GM23338 (cell line): Measurements from ENCODE around the gene GNAO1. TPM values are rescaled to one million over a fixed set of nuclear protein-coding genes. Genes with fewer than 3 reads are reported as not detected.

ENCODE experiments used
- ATAC-seq: fragments of 200-7000 bp; cut with Tn5 transposase; 3 replicates; pipeline ENCODE4 v1.9.1; 2020
- DNase-seq: peaks from one replicate; pipeline ENCODE4 v3.0.0-alpha.2; 2015; ENCODE audit warnings: low spot score
- H2AFZ ChIP-seq: fragments of 200-600 bp; sonication (generic); 2 replicates; pipeline ENCODE4 v1.8.0; 2016; ENCODE audit warnings: antibody characterized with exemption, mild to moderate bottlenecking, moderate library complexity
- H3F3A ChIP-seq: fragments of 200-600 bp; sonication (generic); replicated peaks from 2 replicates; pipeline ENCODE4 v1.8.0; 2017; ENCODE audit warnings: antibody characterized with exemption, mixed run types, low read depth
- H3K27ac ChIP-seq: fragments of 200-600 bp; sonication (generic); 2 replicates; pipeline ENCODE4 v1.6.1; 2016; ENCODE audit warnings: low read depth
- H3K27me3 ChIP-seq: fragments of 200-600 bp; sonication (generic); 2 replicates; pipeline ENCODE4 v1.8.0; 2016; ENCODE audit warnings: mild to moderate bottlenecking, mixed run types, moderate library complexity; ENCODE audit not compliant: insufficient read depth
- H3K36me3 ChIP-seq: fragments of 200-600 bp; sonication (generic); 2 replicates; pipeline ENCODE4 v1.8.0; 2016; ENCODE audit warnings: mild to moderate bottlenecking; ENCODE audit not compliant: insufficient read depth
- H3K4me1 ChIP-seq: fragments of 200-600 bp; sonication (generic); 2 replicates; pipeline ENCODE4 v1.8.0; 2016; ENCODE audit warnings: mild to moderate bottlenecking, moderate library complexity; ENCODE audit not compliant: insufficient read depth
- H3K4me2 ChIP-seq: fragments of 200-600 bp; sonication (generic); 2 replicates; pipeline ENCODE4 v1.7.1; 2017; ENCODE audit warnings: mixed run types
- H3K4me3 ChIP-seq: fragments of 200-600 bp; sonication (generic); 2 replicates; pipeline ENCODE4 v1.6.1; 2016; ENCODE audit warnings: mixed run types
- H3K79me2 ChIP-seq: fragments of 200-600 bp; sonication (generic); replicated peaks from 2 replicates; pipeline ENCODE4 v1.8.0; 2017; ENCODE audit warnings: mild to moderate bottlenecking; ENCODE audit not compliant: insufficient read depth
- H3K9me2 ChIP-seq: fragments of 200-600 bp; sonication (generic); 2 replicates; pipeline ENCODE4 v1.8.0; 2017; ENCODE audit not compliant: insufficient read depth
- H4K20me1 ChIP-seq: fragments of 200-600 bp; sonication (generic); replicated peaks from 2 replicates; pipeline ENCODE4 v1.8.0; 2017; ENCODE audit warnings: mild to moderate bottlenecking; ENCODE audit not compliant: insufficient read depth
- H3K27ac Mint-ChIP-seq: 2 replicates; pipeline ENCODE4 v1.8.0; 2020; ENCODE audit warnings: inconsistent platforms, mild to moderate bottlenecking, moderate library complexity, mixed read lengths
- H3K27me3 Mint-ChIP-seq: 3 replicates; pipeline ENCODE4 v1.8.0; 2022; ENCODE audit warnings: low read depth, mild to moderate bottlenecking, moderate library complexity, mixed read lengths, inconsistent platforms; ENCODE audit not compliant: insufficient read depth, poor library complexity
- H3K36me3 Mint-ChIP-seq: 3 replicates; pipeline ENCODE4 v1.8.0; 2021; ENCODE audit warnings: low read depth, mild to moderate bottlenecking, inconsistent platforms, moderate library complexity, mixed read lengths
- H3K4me1 Mint-ChIP-seq: 3 replicates; pipeline ENCODE4 v1.8.0; 2020; ENCODE audit warnings: mild to moderate bottlenecking, inconsistent platforms, mixed read lengths
- H3K4me3 Mint-ChIP-seq: 3 replicates; pipeline ENCODE4 v1.8.0; 2021; ENCODE audit warnings: moderate library complexity, mild to moderate bottlenecking, inconsistent platforms, mixed read lengths
- H3K9me3 Mint-ChIP-seq: 3 replicates; pipeline ENCODE4 v1.8.0; 2020; ENCODE audit warnings: moderate library complexity, mild to moderate bottlenecking, inconsistent platforms, mixed read lengths
- CREB1 ChIP-seq: fragments of 250-450 bp; sonication (Bioruptor Pico); IDR thresholded peaks from 2 replicates; pipeline ENCODE4 v1.5.0; 2020; ENCODE audit warnings: low read depth, mild to moderate bottlenecking, moderate library complexity
- CTCF ChIP-seq, 2 experiments: fragments of 200-600 bp in 1 of 2; sonication (generic) in 1 of 2; conservative IDR thresholded peaks; 2 replicates each; pipeline versions ENCODE4 v1.5.1 to v1.6.1; 2016 to 2017; ENCODE audit warnings: antibody characterized with exemption in 2 of 2, low read depth in 2 of 2, mild to moderate bottlenecking in 2 of 2, moderate library complexity in 1 of 2
- ETS1 ChIP-seq: IDR thresholded peaks from 2 replicates; pipeline ENCODE4 v1.6.1; 2016; ENCODE audit warnings: antibody characterized with exemption
- EZH2 ChIP-seq: fragments of 200-600 bp; sonication (generic); IDR thresholded peaks from one replicate; pipeline ENCODE4 v1.8.0; 2017; ENCODE audit warnings: antibody characterized with exemption, mild to moderate bottlenecking, low read depth; ENCODE audit not compliant: unreplicated experiment
- EZH2phosphoT487 ChIP-seq: fragments of 200-600 bp; sonication (generic); IDR thresholded peaks from one replicate; pipeline ENCODE4 v1.8.1; 2018; ENCODE audit warnings: antibody characterized with exemption; ENCODE audit not compliant: unreplicated experiment
- JUNB ChIP-seq: IDR thresholded peaks from one replicate; pipeline ENCODE4 v1.6.1; 2016; ENCODE audit warnings: antibody characterized with exemption; ENCODE audit not compliant: unreplicated experiment
- NANOG ChIP-seq: IDR thresholded peaks from 2 replicates; pipeline ENCODE4 v1.6.1; 2016; ENCODE audit warnings: antibody characterized with exemption, borderline replicate concordance
- POLR2AphosphoS5 ChIP-seq: IDR thresholded peaks from 2 replicates; pipeline ENCODE4 v1.6.1; 2016; ENCODE audit warnings: antibody characterized with exemption, low read depth
- REST ChIP-seq: IDR thresholded peaks from one replicate; pipeline ENCODE4 v1.6.1; 2018; ENCODE audit warnings: antibody characterized with exemption; ENCODE audit not compliant: unreplicated experiment
- STAT1 ChIP-seq: IDR thresholded peaks from one replicate; pipeline ENCODE4 v1.6.1; 2016; ENCODE audit warnings: antibody characterized with exemption; ENCODE audit not compliant: unreplicated experiment
- ZNF114 ChIP-seq: fragments of 250-450 bp; sonication (Bioruptor Pico); IDR thresholded peaks from 2 replicates; pipeline ENCODE4 v1.5.0; 2020; ENCODE audit warnings: mild to moderate bottlenecking, moderate library complexity
- ZNF331 ChIP-seq: fragments of 250-450 bp; sonication (Bioruptor Pico); IDR thresholded peaks from 2 replicates; pipeline ENCODE4 v1.5.0; 2020; ENCODE audit warnings: low read depth, mild to moderate bottlenecking, moderate library complexity
- ZNF462 ChIP-seq: fragments of 250-450 bp; sonication (Bioruptor Pico); IDR thresholded peaks from 2 replicates; pipeline ENCODE4 v1.5.0; 2020; ENCODE audit warnings: mild to moderate bottlenecking, moderate library complexity
- polyA plus RNA-seq: library from polyadenylated mRNA; unstranded; fragments of >200 nt; fragmentation: Nextera tagmentation; extraction: Ambion mirVana; gene quantifications from 2 replicates; pipeline ENCODE4 v1.2.1, GENCODE V29; 2016
- total RNA-seq: library from RNA; depleted of rRNA; stranded (reverse); fragments of >200 nt; shearing (Covaris generic); gene quantifications from 2 replicates; pipeline ENCODE4 v1.2.3, GENCODE V29; 2014

The GNAO1 gene
- total and polyA plus RNA-seq, 2 experiments from 2014 or later: 6.5 to 24.8 TPM

- Histone ChIP-seq H3K4me1 (no peaks in the 10 kb centered on the region), H3K4me3 (no peak overlapping the region), H4K20me1 (no peaks in the 10 kb centered on the region), H3K79me2 (no peaks in the 10 kb centered on the region), H3K4me2 (no peak overlapping the region), H3K36me3 (no peaks in the 10 kb centered on the region), H3K27ac (no peak overlapping the region), H3K27me3 (no peaks in the 10 kb centered on the region; the same call in 1 of the 2 replicates), H2AFZ (no peak overlapping the region), H3K9me2 (no peaks in the 10 kb centered on the region), H3F3A (no peaks in the 10 kb centered on the region)
- H3K4me3 Mint-ChIP-seq: no peak overlapping the region
- no peak for TF ChIP-seq REST
- no peak for TF ChIP-seq POLR2AphosphoS5
- TF ChIP-seq STAT1: no peak
- TF ChIP-seq ZNF114 (CRISPR knock-in tag): no peak
- no peak for TF ChIP-seq ZNF331
- TF ChIP-seq NANOG: no peak
- TF ChIP-seq JUNB: no peak
- no peak for TF ChIP-seq EZH2phosphoT487
- TF ChIP-seq ETS1: no peak
- no peak for TF ChIP-seq CTCF (conservative IDR thresholded peaks at IDR 0.05; ENCODE audit: low read depth in 2 of 2)
- no peak for TF ChIP-seq ZNF462
- no peak for TF ChIP-seq EZH2
- TF ChIP-seq CREB1 (CRISPR knock-in tag): no peak
- ATAC-seq (no peak), DNase-seq (no peak)
- H3K9me3 Mint-ChIP-seq: peaks cover 20% of the 10 kb centered on the region
- H3K27me3 Mint-ChIP-seq: no peaks in the 10 kb centered on the region
- no peaks in the 10 kb centered on the region for H3K4me1 Mint-ChIP-seq
- H3K27ac Mint-ChIP-seq: no peak overlapping the region
- peaks cover 9% of the 10 kb centered on the region; the same call in 2 of the 3 replicates for H3K36me3 Mint-ChIP-seq
Measured at GRCh38 chr16:56151621-56152020, 39.7 kb upstream of the GNAO1 start.
